Measurements from ENCODE around the gene CRYBG3.

- TF ChIP-seq CTCF (IDR thresholded peaks at IDR 0.05) (no peak), POLR2A (IDR thresholded peaks at IDR 0.05) (no peak)
Observed at GRCh38 chr3:97960551-97960950, 138.7 kb downstream of the CRYBG3 start.
